ENCODE measurements around the gene RNF168.
"Not testable (repeated sequence)": the region's sequence is repeated elsewhere in the genome, so short reads cannot be mapped to it uniquely, and the experiment has no call there.

Gene RNF168

GRCh38 chr3:196463804-196464203 is 39.8 kb downstream of the RNF168 start:
- DNase-seq (ENCODE audit: insufficient read length, low spot score) = no peak
- no peak for TF ChIP-seq POLR2A (IDR thresholded peaks at IDR 0.05; ENCODE audit: low read depth, low read length)
- FAIRE-seq = no peak

- FAIRE-seq = no peak
These were observed 40.2 kb downstream of the RNF168 start for GRCh38 chr3:196463478-196463756.

GRCh38 chr3:196462680-196463477 is 40.7 kb downstream of the RNF168 start:
- DNase-seq (ENCODE audit: insufficient read length, low spot score); FAIRE-seq: not testable (repeated sequence)

More at GRCh38 chr3:196463478-196463756, 40.2 kb downstream of the RNF168 start:
- TF ChIP-seq POLR2A (IDR thresholded peaks at IDR 0.05; ENCODE audit: low read depth, low read length) = no peak
- no peak for DNase-seq (ENCODE audit: insufficient read length, low spot score)

GRCh38 chr3:196458063-196458462 is 45.5 kb downstream of the RNF168 start:
- no peak for TF ChIP-seq POLR2A (IDR thresholded peaks at IDR 0.05; ENCODE audit: low read depth, low read length)
- DNase-seq (ENCODE audit: insufficient read length, low spot score) (no peak), FAIRE-seq (no peak)

GRCh38 chr3:196457470-196457869 is 46.1 kb downstream of the RNF168 start:
- FAIRE-seq; DNase-seq (ENCODE audit: insufficient read length, low spot score): not testable (repeated sequence)

- DNase-seq (ENCODE audit: insufficient read length, low spot score) = no peak
- FAIRE-seq = no peak
- TF ChIP-seq POLR2A (IDR thresholded peaks at IDR 0.05; ENCODE audit: low read depth, low read length) = no peak
These were observed 48.6 kb downstream of the RNF168 start for GRCh38 chr3:196454935-196455334.

GRCh38 chr3:196445391-196445790 is 58.2 kb downstream of the RNF168 start:
- FAIRE-seq; DNase-seq (ENCODE audit: insufficient read length, low spot score): not testable (repeated sequence)

- TF ChIP-seq POLR2A (IDR thresholded peaks at IDR 0.05; ENCODE audit: low read depth, low read length) = no peak
- FAIRE-seq = no peak
These were observed 59.1 kb downstream of the RNF168 start for GRCh38 chr3:196444500-196444894.

GRCh38 chr3:196440696-196441095 is 62.9 kb downstream of the RNF168 start:
- DNase-seq (ENCODE audit: insufficient read length, low spot score) = no peak
- TF ChIP-seq POLR2A (IDR thresholded peaks at IDR 0.05; ENCODE audit: low read depth, low read length) = no peak
- no peak for FAIRE-seq

More at GRCh38 chr3:196444500-196444894, 59.1 kb downstream of the RNF168 start:
- no peak for DNase-seq (ENCODE audit: insufficient read length, low spot score)

GRCh38 chr3:196440041-196440537 is 63.5 kb downstream of the RNF168 start:
- DNase-seq (ENCODE audit: insufficient read length, low spot score) = no peak
- no peak for TF ChIP-seq POLR2A (IDR thresholded peaks at IDR 0.05; ENCODE audit: low read depth, low read length)
- FAIRE-seq = no peak

GRCh38 chr3:196432137-196432879 is 71.3 kb downstream of the RNF168 start, which contains the start of gene UBXN7:
Gene UBXN7, minus strand, starts transcription at chr3:196432427. Its CDS starts 28 bp downstream, at chr3:196432399.
- FAIRE-seq (peak; percentile 85), DNase-seq (ENCODE audit: insufficient read length, low spot score) (peak; percentile 96)
- peak; percentile 54; the same call in 1 of the 2 replicates for TF ChIP-seq POLR2A (IDR thresholded peaks at IDR 0.05; ENCODE audit: low read depth, low read length)

GRCh38 chr3:196431181-196432136 is 72.1 kb downstream of the RNF168 start:
- TF ChIP-seq POLR2A (IDR thresholded peaks at IDR 0.05; ENCODE audit: low read depth, low read length) = peak; percentile 14; the same call in 1 of the 2 replicates
- peak; percentile 75 for FAIRE-seq
- DNase-seq (ENCODE audit: insufficient read length, low spot score) = peak; percentile 50

GRCh38 chr3:196428041-196428440 is 75.5 kb downstream of the RNF168 start:
- TF ChIP-seq POLR2A (IDR thresholded peaks at IDR 0.05; ENCODE audit: low read depth, low read length) = no peak
- FAIRE-seq (no peak), DNase-seq (ENCODE audit: insufficient read length, low spot score) (no peak)

- not testable (repeated sequence) for FAIRE-seq; DNase-seq (ENCODE audit: insufficient read length, low spot score)
These were observed 79.1 kb downstream of the RNF168 start for GRCh38 chr3:196424421-196424820.
